Measurements from ENCODE around the gene ZFPL1. TPM values are rescaled to one million over a fixed set of nuclear protein-coding genes. Genes with fewer than 3 reads are reported as not detected.

ZFPL1 gene
- total and polyA plus RNA-seq, 4 donors = 12.3 to 19.2 (median 16.3) TPM

GRCh38 chr11:65131417-65131776 is 47.4 kb downstream of the ZFPL1 start:
- no peak overlapping the region for H3K4me3 ChIP-seq (ENCODE audit: low read depth in 1 of 3, low read length in 3 of 3)
- H3K36me3 ChIP-seq (ENCODE audit: control insufficient read depth in 4 of 4, insufficient read depth in 3 of 4, low read depth in 1 of 4, low read length in 3 of 4) = peaks cover 43 to 65% (median 50%) of the 10 kb centered on the region in 4 donors
- no peak overlapping the region for H3K9ac ChIP-seq (ENCODE audit: low read depth in 1 of 2, low read length in 2 of 2)
- 83% methylated on average over 3 of the region's 3 CpGs for WGBS
- H3K27me3 ChIP-seq (ENCODE audit: control insufficient read depth in 4 of 4, insufficient read depth in 4 of 4, low read length in 3 of 4) = no peaks in the 10 kb centered on the region
- peaks cover 0 to 45% (median 30%) of the 10 kb centered on the region in 4 donors for H3K4me1 ChIP-seq (ENCODE audit: control insufficient read depth in 4 of 4, insufficient read depth in 4 of 4, low read length in 3 of 4)
- DNase-seq (ENCODE audit: low spot score) = no peak
- H3K27ac ChIP-seq (ENCODE audit: low read depth in 1 of 2, low read length in 2 of 2) = no peak overlapping the region
- no peak for TF ChIP-seq MAX (IDR thresholded peaks at IDR 0.05)
- TF ChIP-seq NR2F2 (IDR thresholded peaks at IDR 0.05) = no peak
- no peak for TF ChIP-seq GABPA (IDR thresholded peaks at IDR 0.05 in 1 of 2, conservative IDR thresholded peaks at IDR 0.05 in 1 of 2)
- no peak for TF ChIP-seq RAD21 (IDR thresholded peaks at IDR 0.05)
- TF ChIP-seq RXRA (IDR thresholded peaks at IDR 0.05) = no peak
- no peak for TF ChIP-seq HNF4A (conservative IDR thresholded peaks at IDR 0.05)
- TF ChIP-seq SP1 (IDR thresholded peaks at IDR 0.05) = no peak
- no peaks in the 10 kb centered on the region for H3K9me3 ChIP-seq (ENCODE audit: control insufficient read depth in 4 of 4, low read length in 3 of 4)

GRCh38 chr11:65131895-65132237 is 47.8 kb downstream of the ZFPL1 start:
- no peak overlapping the region for H3K27ac ChIP-seq (ENCODE audit: low read depth in 1 of 2, low read length in 2 of 2)
- H3K4me1 ChIP-seq (ENCODE audit: control insufficient read depth in 4 of 4, insufficient read depth in 4 of 4, low read length in 3 of 4) = peaks cover 0 to 46% (median 30%) of the 10 kb centered on the region in 4 donors
- H3K36me3 ChIP-seq (ENCODE audit: control insufficient read depth in 4 of 4, insufficient read depth in 3 of 4, low read depth in 1 of 4, low read length in 3 of 4) = peaks cover 41 to 60% (median 47%) of the 10 kb centered on the region in 4 donors
- no peaks in the 10 kb centered on the region for H3K27me3 ChIP-seq (ENCODE audit: control insufficient read depth in 4 of 4, insufficient read depth in 4 of 4, low read length in 3 of 4)
- no peak for TF ChIP-seq MAX (IDR thresholded peaks at IDR 0.05)
- no peak for TF ChIP-seq CTCF (IDR thresholded peaks at IDR 0.05; ENCODE audit: low read depth, low read length, missing input control)
- WGBS = 76% methylated on average over 6 of the region's 6 CpGs
- no peak overlapping the region for H3K9ac ChIP-seq (ENCODE audit: low read depth in 1 of 2, low read length in 2 of 2)
- H3K4me3 ChIP-seq (ENCODE audit: low read depth in 1 of 3, low read length in 3 of 3) = no peak overlapping the region
- H3K9me3 ChIP-seq (ENCODE audit: control insufficient read depth in 4 of 4, low read length in 3 of 4) = no peaks in the 10 kb centered on the region
- DNase-seq (ENCODE audit: low spot score) = no peak

GRCh38 chr11:65132238-65132987 is 48.4 kb downstream of the ZFPL1 start:
- WGBS = 71% methylated on average over 10 of the region's 10 CpGs
- Histone ChIP-seq H3K27ac (ENCODE audit: low read depth in 1 of 2, low read length in 2 of 2) (peak overlapping the region in 1 of 2 donors; percentile 99), H3K9ac (ENCODE audit: low read depth in 1 of 2, low read length in 2 of 2) (peak overlapping the region in 1 of 2 donors; percentile 13), H3K36me3 (ENCODE audit: control insufficient read depth in 4 of 4, insufficient read depth in 3 of 4, low read depth in 1 of 4, low read length in 3 of 4) (peaks cover 40 to 55% (median 44%) of the 10 kb centered on the region in 4 donors), H3K4me3 (ENCODE audit: low read depth in 1 of 3, low read length in 3 of 3) (no peak overlapping the region), H3K9me3 (ENCODE audit: control insufficient read depth in 4 of 4, low read length in 3 of 4) (no peaks in the 10 kb centered on the region), H3K4me1 (ENCODE audit: control insufficient read depth in 4 of 4, insufficient read depth in 4 of 4, low read length in 3 of 4) (peaks cover 0 to 46% (median 30%) of the 10 kb centered on the region in 4 donors), H3K27me3 (ENCODE audit: control insufficient read depth in 4 of 4, insufficient read depth in 4 of 4, low read length in 3 of 4) (no peaks in the 10 kb centered on the region)
- DNase-seq (ENCODE audit: low spot score) = no peak
- TF ChIP-seq TAF1 (conservative IDR thresholded peaks at IDR 0.05) (no peak), ZBTB33 (IDR thresholded peaks at IDR 0.05) (no peak), YY1 (IDR thresholded peaks at IDR 0.05) (no peak), FOXA1 (IDR thresholded peaks at IDR 0.05) (no peak), JUND (IDR thresholded peaks at IDR 0.05) (no peak), EGR1 (IDR thresholded peaks at IDR 0.05; ENCODE audit: low read depth in 2 of 2) (no peak), SP1 (IDR thresholded peaks at IDR 0.05) (no peak), MAX (IDR thresholded peaks at IDR 0.05) (no peak), FOXA2 (IDR thresholded peaks at IDR 0.05) (no peak), ATF3 (IDR thresholded peaks at IDR 0.05) (no peak), NR2F2 (IDR thresholded peaks at IDR 0.05) (no peak), CTCF (IDR thresholded peaks at IDR 0.05; ENCODE audit: low read depth, low read length, missing input control) (no peak), RAD21 (IDR thresholded peaks at IDR 0.05) (no peak)
